Parathyroid adenoma (tissue), 2 donors: Measurements from ENCODE around the gene RPS19.

Experiments used
- H2AFZ ChIP-seq: fragments of 300-600 bp; sonication (generic); one replicate; pipeline ENCODE4 v1.7.0; 2017; ENCODE audit warnings: antibody characterized with exemption, mild to moderate bottlenecking
- H3K27ac ChIP-seq: fragments of 300-600 bp; sonication (generic); one replicate; pipeline ENCODE4 v1.7.0; 2017
- H3K27me3 ChIP-seq: fragments of 300-600 bp; sonication (generic); one replicate; pipeline ENCODE4 v1.7.0; 2017; ENCODE audit warnings: low read length; ENCODE audit not compliant: control insufficient read depth, insufficient read depth
- H3K36me3 ChIP-seq: fragments of 300-600 bp; sonication (generic); one replicate; pipeline ENCODE4 v1.7.0; 2017; ENCODE audit warnings: low read length; ENCODE audit not compliant: control insufficient read depth, insufficient read depth
- H3K4me1 ChIP-seq: fragments of 300-600 bp; sonication (generic); one replicate; pipeline ENCODE4 v1.7.0; 2017; ENCODE audit warnings: control low read depth
- H3K4me2 ChIP-seq: fragments of 300-600 bp; sonication (generic); one replicate; pipeline ENCODE4 v1.7.0; 2017; ENCODE audit warnings: low read length
- H3K4me3 ChIP-seq: fragments of 300-600 bp; sonication (generic); one replicate; pipeline ENCODE4 v1.7.0; 2017; ENCODE audit warnings: low read depth, low read length
- H3K79me2 ChIP-seq: fragments of 300-600 bp; sonication (generic); one replicate; pipeline ENCODE4 v1.7.0; 2017; ENCODE audit warnings: control low read depth
- H3K9ac ChIP-seq: fragments of 300-600 bp; sonication (generic); one replicate; pipeline ENCODE4 v1.7.0; 2017; ENCODE audit warnings: mild to moderate bottlenecking
- H3K9me3 ChIP-seq: fragments of 300-600 bp; sonication (generic); one replicate; pipeline ENCODE4 v1.7.0; 2017; ENCODE audit warnings: low read length; ENCODE audit not compliant: control insufficient read depth
- CTCF ChIP-seq: fragments of 300-600 bp; sonication (generic); IDR thresholded peaks from one replicate; pipeline ENCODE4 v1.7.0; 2017; ENCODE audit warnings: antibody characterized with exemption, mild to moderate bottlenecking
- donor health status: primary hyperparathyroidism.

Gene RPS19

GRCh38 chr19:41898235-41898634, 38.2 kb downstream of the RPS19 start:
- Histone ChIP-seq H3K4me2 (no peak overlapping the region), H3K79me2 (no peaks in the 10 kb centered on the region), H3K27ac (peak overlapping the region; percentile 65), H3K36me3 (no peaks in the 10 kb centered on the region), H3K27me3 (no peaks in the 10 kb centered on the region), H3K4me3 (no peak overlapping the region), H3K9me3 (no peaks in the 10 kb centered on the region), H3K4me1 (peaks cover 35% of the 10 kb centered on the region), H2AFZ (no peak overlapping the region), H3K9ac (no peak overlapping the region)
- TF ChIP-seq CTCF = no peak

GRCh38 chr19:41901707-41902360, 41.8 kb downstream of the RPS19 start:
- H3K27ac ChIP-seq = peak overlapping the region; percentile 98
- no peak overlapping the region for H3K4me2 ChIP-seq
- no peaks in the 10 kb centered on the region for H3K9me3 ChIP-seq
- peaks cover 63% of the 10 kb centered on the region for H3K4me1 ChIP-seq
- no peak for TF ChIP-seq CTCF
- no peaks in the 10 kb centered on the region for H3K36me3 ChIP-seq
- peaks cover 1% of the 10 kb centered on the region for H3K79me2 ChIP-seq
- H2AFZ ChIP-seq = no peak overlapping the region
- H3K9ac ChIP-seq = no peak overlapping the region
- H3K4me3 ChIP-seq = no peak overlapping the region
- no peaks in the 10 kb centered on the region for H3K27me3 ChIP-seq

- Histone ChIP-seq H3K27ac (peak overlapping the region; percentile 98), H3K9ac (no peak overlapping the region), H3K79me2 (peaks cover 4% of the 10 kb centered on the region), H3K4me2 (peak overlapping the region; percentile 52), H3K27me3 (no peaks in the 10 kb centered on the region), H3K4me1 (peaks cover 63% of the 10 kb centered on the region), H3K36me3 (no peaks in the 10 kb centered on the region), H3K9me3 (no peaks in the 10 kb centered on the region), H2AFZ (no peak overlapping the region), H3K4me3 (peak overlapping the region; percentile 36)
- TF ChIP-seq CTCF = no peak
Measured at GRCh38 chr19:41902594-41902993, 42.5 kb downstream of the RPS19 start.

GRCh38 chr19:41903193-41903953, 43.3 kb downstream of the RPS19 start:
- Histone ChIP-seq H3K9me3 (no peaks in the 10 kb centered on the region), H3K4me3 (peak overlapping the region; percentile 36), H3K36me3 (no peaks in the 10 kb centered on the region), H3K9ac (no peak overlapping the region), H3K4me1 (peaks cover 56% of the 10 kb centered on the region), H2AFZ (no peak overlapping the region), H3K79me2 (peaks cover 4% of the 10 kb centered on the region), H3K27me3 (no peaks in the 10 kb centered on the region), H3K4me2 (peak overlapping the region; percentile 52), H3K27ac (peak overlapping the region; percentile 98)
- TF ChIP-seq CTCF = no peak
